GM23248 (cell line): Measurements from ENCODE around the gene ADSS1.

Experiments used
- EZH2 ChIP-seq: fragments of 200-600 bp; sonication (generic); IDR thresholded peaks from 2 replicates; pipeline ENCODE4 v1.6.1; 2018; ENCODE audit warnings: antibody characterized with exemption, mild to moderate bottlenecking; ENCODE audit not compliant: insufficient read depth, poor library complexity, severe bottlenecking
- EZH2phosphoT487 ChIP-seq: fragments of 200-600 bp; sonication (generic); IDR thresholded peaks from 2 replicates; pipeline ENCODE4 v1.6.1; 2018; ENCODE audit warnings: antibody characterized with exemption, moderate library complexity, mild to moderate bottlenecking, low read depth; ENCODE audit not compliant: insufficient read depth

- no peak for TF ChIP-seq EZH2
- TF ChIP-seq EZH2phosphoT487, result no peak
Measured at GRCh38 chr14:104693482-104694431, 30.3 kb upstream of the ADSS1 start.
